ENCODE data around the gene GSC.
"Not testable (repeated sequence)": the region's sequence is repeated elsewhere in the genome, so short reads cannot be mapped to it uniquely, and the experiment has no call there.

The GSC gene

DNA sequence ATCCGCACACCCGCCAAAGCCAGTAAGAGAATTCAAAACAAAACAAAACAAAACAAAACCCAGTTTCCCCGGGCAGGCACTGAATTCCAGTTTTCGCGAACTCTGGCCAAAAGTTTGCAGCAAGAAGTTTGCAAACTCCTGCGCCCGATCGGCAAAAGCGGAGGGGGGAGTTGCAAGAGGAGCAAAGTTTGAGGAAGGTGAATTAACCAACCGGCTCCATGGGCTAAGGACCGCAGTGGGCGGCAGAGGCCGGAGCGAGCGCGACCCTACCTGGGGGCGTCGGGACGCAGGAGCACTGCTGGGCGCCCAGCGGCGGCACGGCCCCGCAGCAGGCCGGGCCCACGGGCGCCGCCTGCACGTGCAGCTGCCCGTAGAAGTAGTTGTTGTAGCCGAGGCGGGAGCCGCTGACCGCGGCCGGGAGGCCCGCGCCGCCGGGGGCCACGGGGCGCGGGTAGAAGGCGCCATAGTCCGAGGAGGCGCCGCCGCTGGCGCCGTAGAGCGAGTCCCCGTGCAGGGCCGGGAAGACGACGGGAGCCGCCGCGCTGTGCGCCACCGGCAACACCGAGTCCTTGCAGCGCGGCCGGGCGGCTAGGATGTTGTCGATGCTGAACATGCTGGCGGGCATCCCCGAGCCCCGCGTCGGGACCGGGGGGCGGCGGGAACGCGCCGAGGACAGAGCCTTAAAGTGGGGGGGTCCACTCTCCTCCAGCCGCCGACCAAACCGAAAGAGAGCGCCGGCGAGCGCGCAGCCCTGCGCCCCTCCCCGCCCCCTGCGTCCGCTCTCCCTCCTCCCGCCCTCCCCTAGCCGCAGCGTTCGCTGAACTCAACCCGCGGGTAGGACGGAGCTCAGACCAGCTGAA is at the start of gene GSC:
Gene GSC, minus strand, starts transcription at position 723 of the 860 bp plus-strand sequence. Its CDS starts 98 bp downstream, at position 625.
- no peaks in the 10 kb centered on the region for H3K36me3 ChIP-seq (ENCODE audit: insufficient read depth, insufficient read length, low read length)
- no peak for DNase-seq (ENCODE audit: low read depth, low spot score)
- H3K9me3 ChIP-seq (ENCODE audit: insufficient read depth, low read length): no peaks in the 10 kb centered on the region
- H3K4me3 ChIP-seq (ENCODE audit: insufficient read length, low read depth): peak within 1 kb of the TSS; percentile 49
- H3K27me3 ChIP-seq (ENCODE audit: insufficient read depth, insufficient read length): peaks cover 99% of the 10 kb centered on the region
- TF ChIP-seq YY1 (IDR thresholded peaks at IDR 0.05; ENCODE audit: insufficient read depth, insufficient read length) (no peak), SUZ12 (IDR thresholded peaks at IDR 0.05; ENCODE audit: extremely low read depth, insufficient read depth, insufficient read length) (peak; percentile 76), ZNF274 (IDR thresholded peaks at IDR 0.05; ENCODE audit: low read depth, low read length) (no peak)
- peak within 1 kb of the TSS; percentile 50 for H3K9ac ChIP-seq (ENCODE audit: insufficient read length, low read depth)
- peaks cover 17% of the 10 kb centered on the region for H3K4me1 ChIP-seq (ENCODE audit: insufficient read depth, insufficient read length)

DNA sequence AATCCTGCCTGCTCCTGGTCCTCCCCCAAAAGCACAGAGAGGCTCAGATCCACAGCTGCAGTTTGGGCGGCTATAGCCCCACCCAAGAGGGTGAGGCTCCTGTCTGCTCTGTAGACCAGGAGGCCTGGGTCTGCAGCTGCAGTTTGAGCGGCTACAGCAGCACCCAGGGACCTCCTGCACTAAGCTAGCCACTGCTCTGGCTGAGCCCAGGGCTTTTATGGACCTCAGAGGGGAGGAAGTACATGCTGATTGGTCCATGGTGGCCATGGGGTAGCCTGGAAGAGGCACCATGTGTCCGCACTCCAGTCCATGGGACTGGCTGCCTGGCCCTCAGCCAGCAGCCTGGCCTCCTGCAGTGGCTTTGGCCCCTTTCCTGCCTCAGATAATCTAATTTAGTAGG is 49.6 kb upstream of the GSC start:
- no peak overlapping the region for H3K9ac ChIP-seq (ENCODE audit: insufficient read length, low read depth)
- no peak for DNase-seq (ENCODE audit: low read depth, low spot score)
- peaks cover 11% of the 10 kb centered on the region; the same call in 1 of the 2 replicates for H3K9me3 ChIP-seq (ENCODE audit: insufficient read depth, low read length)
- TF ChIP-seq YY1 (IDR thresholded peaks at IDR 0.05; ENCODE audit: insufficient read depth, insufficient read length): no peak
- no peak for TF ChIP-seq SUZ12 (IDR thresholded peaks at IDR 0.05; ENCODE audit: extremely low read depth, insufficient read depth, insufficient read length)
- no peak for TF ChIP-seq ZNF274 (IDR thresholded peaks at IDR 0.05; ENCODE audit: low read depth, low read length)
- no peaks in the 10 kb centered on the region for H3K27me3 ChIP-seq (ENCODE audit: insufficient read depth, insufficient read length)
- no peaks in the 10 kb centered on the region for H3K4me1 ChIP-seq (ENCODE audit: insufficient read depth, insufficient read length)
- H3K36me3 ChIP-seq (ENCODE audit: insufficient read depth, insufficient read length, low read length): no peaks in the 10 kb centered on the region
- H3K4me3 ChIP-seq (ENCODE audit: insufficient read length, low read depth): no peak overlapping the region

DNA sequence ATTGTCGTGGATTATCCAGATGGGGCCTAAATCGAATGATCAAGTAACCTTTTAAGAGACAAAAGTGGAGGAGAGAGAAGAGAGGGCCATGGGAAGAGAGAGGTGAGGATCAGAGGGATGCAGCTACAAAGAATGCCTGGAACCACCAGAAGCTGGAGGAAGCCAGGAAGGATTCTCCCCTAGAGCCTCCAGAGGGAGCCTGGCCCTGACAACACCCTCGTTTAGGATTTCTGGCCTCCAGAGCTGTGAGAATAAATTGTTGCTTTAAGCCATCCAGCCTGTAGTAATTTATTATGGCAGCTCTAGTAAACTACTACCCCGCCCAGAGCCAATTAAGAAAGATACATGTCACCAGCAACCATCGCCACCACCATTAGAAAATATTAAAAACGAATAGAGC is 46.2 kb upstream of the GSC start:
- Histone ChIP-seq H3K9me3 (ENCODE audit: insufficient read depth, low read length) (peaks cover 8% of the 10 kb centered on the region; the same call in 1 of the 2 replicates), H3K4me3 (ENCODE audit: insufficient read length, low read depth) (no peak overlapping the region), H3K4me1 (ENCODE audit: insufficient read depth, insufficient read length) (no peaks in the 10 kb centered on the region), H3K9ac (ENCODE audit: insufficient read length, low read depth) (no peak overlapping the region), H3K27me3 (ENCODE audit: insufficient read depth, insufficient read length) (no peaks in the 10 kb centered on the region), H3K36me3 (ENCODE audit: insufficient read depth, insufficient read length, low read length) (no peaks in the 10 kb centered on the region)
- DNase-seq (ENCODE audit: low read depth, low spot score): no peak
- TF ChIP-seq ZNF274 (IDR thresholded peaks at IDR 0.05; ENCODE audit: low read depth, low read length) (no peak), YY1 (IDR thresholded peaks at IDR 0.05; ENCODE audit: insufficient read depth, insufficient read length) (no peak), SUZ12 (IDR thresholded peaks at IDR 0.05; ENCODE audit: extremely low read depth, insufficient read depth, insufficient read length) (no peak)

- no peak for TF ChIP-seq ZNF274 (IDR thresholded peaks at IDR 0.05; ENCODE audit: low read depth, low read length)
- no peak for TF ChIP-seq YY1 (IDR thresholded peaks at IDR 0.05; ENCODE audit: insufficient read depth, insufficient read length)
- no peak for TF ChIP-seq SUZ12 (IDR thresholded peaks at IDR 0.05; ENCODE audit: extremely low read depth, insufficient read depth, insufficient read length)
- Histone ChIP-seq H3K4me3 (ENCODE audit: insufficient read length, low read depth) (no peak overlapping the region), H3K4me1 (ENCODE audit: insufficient read depth, insufficient read length) (no peaks in the 10 kb centered on the region), H3K27me3 (ENCODE audit: insufficient read depth, insufficient read length) (no peaks in the 10 kb centered on the region), H3K9me3 (ENCODE audit: insufficient read depth, low read length) (no peaks in the 10 kb centered on the region), H3K36me3 (ENCODE audit: insufficient read depth, insufficient read length, low read length) (no peaks in the 10 kb centered on the region), H3K9ac (ENCODE audit: insufficient read length, low read depth) (no peak overlapping the region)
- DNase-seq (ENCODE audit: low read depth, low spot score): no peak
Measured at GRCh38 chr14:94805680-94806288, 35.9 kb upstream of the GSC start.

DNA sequence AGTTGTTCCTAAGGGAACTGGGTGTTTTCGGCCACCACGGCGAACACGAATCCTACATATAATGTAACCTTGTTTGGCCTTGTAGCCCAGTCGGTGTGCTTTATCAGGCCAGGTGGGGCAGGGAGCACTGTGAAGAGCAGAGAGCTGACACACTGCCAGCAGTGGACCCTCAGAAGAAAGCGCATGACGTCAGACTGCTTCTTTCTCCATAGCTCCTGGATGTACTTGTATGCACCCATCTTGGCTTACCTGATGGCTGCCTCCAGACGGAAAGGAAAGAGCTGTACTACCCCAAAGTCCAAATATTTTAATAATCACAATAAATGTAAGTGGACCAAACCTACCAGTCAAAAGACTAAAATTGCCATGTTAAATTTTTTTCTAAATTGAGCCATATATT is 31.3 kb upstream of the GSC start:
- TF ChIP-seq ZNF274 (IDR thresholded peaks at IDR 0.05; ENCODE audit: low read depth, low read length) (no peak), SUZ12 (IDR thresholded peaks at IDR 0.05; ENCODE audit: extremely low read depth, insufficient read depth, insufficient read length) (no peak), YY1 (IDR thresholded peaks at IDR 0.05; ENCODE audit: insufficient read depth, insufficient read length) (no peak)
- H3K9me3 ChIP-seq (ENCODE audit: insufficient read depth, low read length): no peaks in the 10 kb centered on the region
- H3K4me1 ChIP-seq (ENCODE audit: insufficient read depth, insufficient read length): no peaks in the 10 kb centered on the region
- no peak for DNase-seq (ENCODE audit: low read depth, low spot score)
- no peak overlapping the region for H3K9ac ChIP-seq (ENCODE audit: insufficient read length, low read depth)
- H3K36me3 ChIP-seq (ENCODE audit: insufficient read depth, insufficient read length, low read length): no peaks in the 10 kb centered on the region
- no peaks in the 10 kb centered on the region for H3K27me3 ChIP-seq (ENCODE audit: insufficient read depth, insufficient read length)
- H3K4me3 ChIP-seq (ENCODE audit: insufficient read length, low read depth): no peak overlapping the region

- H3K4me3 ChIP-seq (ENCODE audit: insufficient read length, low read depth); H3K9ac ChIP-seq (ENCODE audit: insufficient read length, low read depth); H3K27me3 ChIP-seq (ENCODE audit: insufficient read depth, insufficient read length); H3K9me3 ChIP-seq (ENCODE audit: insufficient read depth, low read length); H3K36me3 ChIP-seq (ENCODE audit: insufficient read depth, insufficient read length, low read length); H3K4me1 ChIP-seq (ENCODE audit: insufficient read depth, insufficient read length); DNase-seq (ENCODE audit: low read depth, low spot score): not testable (repeated sequence)
Measured at GRCh38 chr14:94800764-94801163, 30.9 kb upstream of the GSC start.

- DNase-seq (ENCODE audit: low read depth, low spot score): no peak
- no peak overlapping the region for H3K9ac ChIP-seq (ENCODE audit: insufficient read length, low read depth)
- TF ChIP-seq SUZ12 (IDR thresholded peaks at IDR 0.05; ENCODE audit: extremely low read depth, insufficient read depth, insufficient read length): no peak
- no peak for TF ChIP-seq ZNF274 (IDR thresholded peaks at IDR 0.05; ENCODE audit: low read depth, low read length)
- TF ChIP-seq YY1 (IDR thresholded peaks at IDR 0.05; ENCODE audit: insufficient read depth, insufficient read length): no peak
Measured at GRCh38 chr14:94797887-94798286, 28.0 kb upstream of the GSC start.

More at GRCh38 chr14:94797887-94798286, 28.0 kb upstream of the GSC start:
- Histone ChIP-seq H3K9me3 (ENCODE audit: insufficient read depth, low read length) (no peaks in the 10 kb centered on the region), H3K27me3 (ENCODE audit: insufficient read depth, insufficient read length) (no peaks in the 10 kb centered on the region), H3K4me3 (ENCODE audit: insufficient read length, low read depth) (no peak overlapping the region), H3K4me1 (ENCODE audit: insufficient read depth, insufficient read length) (no peaks in the 10 kb centered on the region), H3K36me3 (ENCODE audit: insufficient read depth, insufficient read length, low read length) (no peaks in the 10 kb centered on the region)
